Calu3 (cell line): ENCODE data around the gene MED12. TPM values are rescaled to one million over a fixed set of nuclear protein-coding genes. Genes with fewer than 3 reads are reported as not detected.

Experiments used
- BruUV-seq: library from RNA; stranded (reverse); fragments of 400-500 nt; replicated peaks from 2 replicates; lab custom pipeline; 2021; lab: Mats Ljungman, UMichigan
- CTCF ChIA-PET: fragments of 300-600 bp; sonication (Branson Sonifier 250); formaldehyde crosslinking; loops from one replicate; lab custom pipeline; 2022; ENCODE audit warnings: antibody characterized with exemption; lab: Charles Lee
- DNase-seq: peaks from one replicate; pipeline ENCODE4 v3.0.0; 2022
- H3K27ac Mint-ChIP-seq: one replicate; pipeline ENCODE4 v1.8.0; 2022; ENCODE audit warnings: mixed read lengths; ENCODE audit not compliant: unreplicated experiment
- H3K27me3 Mint-ChIP-seq: one replicate; pipeline ENCODE4 v1.8.0; 2022; ENCODE audit warnings: mixed read lengths; ENCODE audit not compliant: unreplicated experiment
- H3K36me3 Mint-ChIP-seq: one replicate; pipeline ENCODE4 v1.8.0; 2022; ENCODE audit warnings: mild to moderate bottlenecking, moderate library complexity, mixed read lengths; ENCODE audit not compliant: insufficient read depth, unreplicated experiment
- H3K4me1 Mint-ChIP-seq: one replicate; pipeline ENCODE4 v1.8.0; 2022; ENCODE audit warnings: mild to moderate bottlenecking, low read depth, mixed read lengths; ENCODE audit not compliant: unreplicated experiment
- H3K4me3 Mint-ChIP-seq: one replicate; pipeline ENCODE4 v1.8.0; 2022; ENCODE audit warnings: mild to moderate bottlenecking, low read depth, moderate library complexity, mixed read lengths; ENCODE audit not compliant: unreplicated experiment
- H3K9me3 Mint-ChIP-seq: one replicate; pipeline ENCODE4 v1.8.0; 2022; ENCODE audit warnings: low read depth, mixed read lengths; ENCODE audit not compliant: unreplicated experiment
- intact Hi-C: fragments of 100-400 bp; cut with micrococcal nuclease; formaldehyde crosslinking; loops from one replicate; pipeline ENCODE4 v1.10.0; 2022; ENCODE audit not compliant: unreplicated experiment
- total RNA-seq: library from RNA; stranded (reverse); gene quantifications from 2 replicates; pipeline ENCODE4 v1.2.3, GENCODE V29; 2022
- TF ChIP-seq, protein P1 (sequence below): fragments of 200-600 bp; IDR thresholded peaks from one replicate; pipeline ENCODE4 v1.8.0; 2022; ENCODE audit warnings: antibody characterized with exemption; ENCODE audit not compliant: unreplicated experiment

The MED12 gene
- total RNA-seq, 1 experiment from 2014 or later, result 56.2 TPM

DNA sequence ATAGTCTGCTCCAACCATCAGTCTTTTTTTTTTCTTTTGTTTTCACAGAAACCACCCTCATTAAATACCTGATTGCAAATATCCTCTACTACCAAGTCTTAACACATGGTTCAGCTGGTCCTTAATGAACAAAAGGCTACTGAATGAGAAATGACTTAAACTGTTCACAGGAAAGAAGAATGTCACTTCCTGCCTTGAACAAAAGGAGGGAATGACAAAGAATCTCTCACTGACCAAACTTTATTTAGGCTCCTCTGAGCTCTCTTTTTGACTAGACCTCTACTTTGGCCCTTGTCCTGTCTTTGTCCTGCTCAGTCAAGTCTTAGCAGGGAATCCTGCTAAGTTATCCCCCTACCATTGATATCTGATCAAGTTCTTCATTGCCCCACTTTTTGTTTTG lies 72.9 kb downstream of the MED12 start:
- TF ChIP-seq, protein P1, sequence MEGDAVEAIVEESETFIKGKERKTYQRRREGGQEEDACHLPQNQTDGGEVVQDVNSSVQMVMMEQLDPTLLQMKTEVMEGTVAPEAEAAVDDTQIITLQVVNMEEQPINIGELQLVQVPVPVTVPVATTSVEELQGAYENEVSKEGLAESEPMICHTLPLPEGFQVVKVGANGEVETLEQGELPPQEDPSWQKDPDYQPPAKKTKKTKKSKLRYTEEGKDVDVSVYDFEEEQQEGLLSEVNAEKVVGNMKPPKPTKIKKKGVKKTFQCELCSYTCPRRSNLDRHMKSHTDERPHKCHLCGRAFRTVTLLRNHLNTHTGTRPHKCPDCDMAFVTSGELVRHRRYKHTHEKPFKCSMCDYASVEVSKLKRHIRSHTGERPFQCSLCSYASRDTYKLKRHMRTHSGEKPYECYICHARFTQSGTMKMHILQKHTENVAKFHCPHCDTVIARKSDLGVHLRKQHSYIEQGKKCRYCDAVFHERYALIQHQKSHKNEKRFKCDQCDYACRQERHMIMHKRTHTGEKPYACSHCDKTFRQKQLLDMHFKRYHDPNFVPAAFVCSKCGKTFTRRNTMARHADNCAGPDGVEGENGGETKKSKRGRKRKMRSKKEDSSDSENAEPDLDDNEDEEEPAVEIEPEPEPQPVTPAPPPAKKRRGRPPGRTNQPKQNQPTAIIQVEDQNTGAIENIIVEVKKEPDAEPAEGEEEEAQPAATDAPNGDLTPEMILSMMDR, result no peak
- intact Hi-C loops, result no loop called here

More for the DNA sequence above, 72.9 kb downstream of the MED12 start:
- BruUV-seq, result no TSS peak
- peaks cover 6% of the 10 kb centered on the region for H3K4me1 Mint-ChIP-seq
- H3K27me3 Mint-ChIP-seq, result no peaks in the 10 kb centered on the region
- DNase-seq, result no peak
- H3K27ac Mint-ChIP-seq, result no peak overlapping the region
- no peak overlapping the region for H3K4me3 Mint-ChIP-seq
- H3K36me3 Mint-ChIP-seq, result no peaks in the 10 kb centered on the region
- CTCF ChIA-PET, result no interaction called here
- no peaks in the 10 kb centered on the region for H3K9me3 Mint-ChIP-seq

Other genes with a start within 250 kb of the MED12 start
- not detected in 2 replicates for gene TEX11, start 209.9 kb upstream of the MED12 start, total RNA-seq
- not detected in 2 replicates for gene SLC7A3, start 187.5 kb upstream of the MED12 start, total RNA-seq
- gene SNX12, start 50.3 kb upstream of the MED12 start, total RNA-seq, result 82.7 and 82.8 TPM in 2 replicates
- 7.8 and 9.8 TPM in 2 replicates for gene FOXO4, start 22.7 kb upstream of the MED12 start, total RNA-seq
- gene CXorf65, start 11.9 kb upstream of the MED12 start, total RNA-seq, result not detected in 2 replicates
- 0.57 and 3.6 TPM in 2 replicates for gene IL2RG, start 7.0 kb upstream of the MED12 start, total RNA-seq
- gene NLGN3, start 26.2 kb downstream of the MED12 start, total RNA-seq, result 2.1 and 2.3 TPM in 2 replicates
- gene GJB1, start 104.6 kb downstream of the MED12 start, total RNA-seq, result 80.4 and 96.9 TPM in 2 replicates
- gene ZMYM3, start 135.5 kb downstream of the MED12 start, total RNA-seq, result 42.9 and 45.7 TPM in 2 replicates
- gene NONO, start 165.0 kb downstream of the MED12 start, total RNA-seq, result 520 and 576 TPM in 2 replicates
- 7.1 and 8.1 TPM in 2 replicates for gene ITGB1BP2, start 183.2 kb downstream of the MED12 start, total RNA-seq
- 50.3 and 54.9 TPM in 2 replicates for gene TAF1, start 247.8 kb downstream of the MED12 start, total RNA-seq